ENCODE data around the gene FAM161A. TPM values are rescaled to one million over a fixed set of nuclear protein-coding genes. Genes with fewer than 3 reads are reported as not detected.

Gene FAM161A
- total RNA-seq, 4 donors from 2014 or later = 0.51 to 1.9 (median 1.3) TPM

DNA sequence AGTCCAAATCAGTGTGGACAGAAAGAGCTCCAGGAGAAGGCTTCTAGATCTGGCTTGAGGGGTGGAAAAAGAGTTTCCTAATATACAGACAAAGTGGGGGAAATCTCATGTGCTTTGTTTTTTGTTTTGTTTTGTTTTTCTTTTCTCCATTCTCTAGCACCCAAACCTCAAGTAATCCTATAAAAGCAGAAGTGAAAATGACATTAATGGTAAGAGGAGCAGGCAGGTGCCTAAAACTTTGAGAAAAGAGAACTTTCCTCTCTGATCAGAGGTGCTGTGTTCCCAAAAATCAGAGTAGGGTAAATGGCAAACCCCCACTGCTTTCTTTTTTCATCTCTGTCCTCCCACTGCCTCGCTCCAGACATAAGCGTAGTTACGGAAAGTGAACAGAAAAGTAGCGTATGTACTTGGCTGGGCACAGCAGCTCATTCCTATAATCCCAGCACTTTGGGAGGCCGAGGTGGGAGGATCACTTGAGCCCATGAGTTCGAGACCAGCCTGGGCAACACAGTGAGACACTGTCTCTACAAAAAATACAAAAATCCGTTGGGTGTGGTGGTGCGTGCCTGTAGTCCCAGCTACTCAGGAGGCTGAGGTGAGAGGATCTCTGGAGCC lies 77.8 kb downstream of the FAM161A start:
- TF ChIP-seq, protein P1, sequence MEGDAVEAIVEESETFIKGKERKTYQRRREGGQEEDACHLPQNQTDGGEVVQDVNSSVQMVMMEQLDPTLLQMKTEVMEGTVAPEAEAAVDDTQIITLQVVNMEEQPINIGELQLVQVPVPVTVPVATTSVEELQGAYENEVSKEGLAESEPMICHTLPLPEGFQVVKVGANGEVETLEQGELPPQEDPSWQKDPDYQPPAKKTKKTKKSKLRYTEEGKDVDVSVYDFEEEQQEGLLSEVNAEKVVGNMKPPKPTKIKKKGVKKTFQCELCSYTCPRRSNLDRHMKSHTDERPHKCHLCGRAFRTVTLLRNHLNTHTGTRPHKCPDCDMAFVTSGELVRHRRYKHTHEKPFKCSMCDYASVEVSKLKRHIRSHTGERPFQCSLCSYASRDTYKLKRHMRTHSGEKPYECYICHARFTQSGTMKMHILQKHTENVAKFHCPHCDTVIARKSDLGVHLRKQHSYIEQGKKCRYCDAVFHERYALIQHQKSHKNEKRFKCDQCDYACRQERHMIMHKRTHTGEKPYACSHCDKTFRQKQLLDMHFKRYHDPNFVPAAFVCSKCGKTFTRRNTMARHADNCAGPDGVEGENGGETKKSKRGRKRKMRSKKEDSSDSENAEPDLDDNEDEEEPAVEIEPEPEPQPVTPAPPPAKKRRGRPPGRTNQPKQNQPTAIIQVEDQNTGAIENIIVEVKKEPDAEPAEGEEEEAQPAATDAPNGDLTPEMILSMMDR (IDR thresholded peaks at IDR 0.05) = no peak
- TF ChIP-seq POLR2A (IDR thresholded peaks at IDR 0.05) = no peak
- no peak overlapping the region for H3K4me3 ChIP-seq (ENCODE audit: low read depth, poor library complexity, severe bottlenecking)
- 85 to 86% methylated on average over 8 of the region's 8 CpGs for WGBS, 2 donors
- DNase-seq (ENCODE audit: low spot score in 2 of 2) = no peak
- intact Hi-C loops (cut with DNase I; ENCODE audit: low total_unique reads) = no loop called here

Other genes with a start within 250 kb of the FAM161A start
- 10 to 100 TPM; 68.5 to 79.6 (median 72.1) TPM for gene CCT4, start 34.6 kb upstream of the FAM161A start, total RNA-seq
- gene COMMD1, start 51.6 kb upstream of the FAM161A start, total RNA-seq = 10 to 100 TPM; 39.2 to 46.9 (median 43.1) TPM

Measured in lower leg skin (tissue), 4 donors.